ENCODE data around the gene AATF.
A peak's percentile ranks its signal among the peaks of the same experiment; 100 is the strongest.

The AATF gene, protein sequence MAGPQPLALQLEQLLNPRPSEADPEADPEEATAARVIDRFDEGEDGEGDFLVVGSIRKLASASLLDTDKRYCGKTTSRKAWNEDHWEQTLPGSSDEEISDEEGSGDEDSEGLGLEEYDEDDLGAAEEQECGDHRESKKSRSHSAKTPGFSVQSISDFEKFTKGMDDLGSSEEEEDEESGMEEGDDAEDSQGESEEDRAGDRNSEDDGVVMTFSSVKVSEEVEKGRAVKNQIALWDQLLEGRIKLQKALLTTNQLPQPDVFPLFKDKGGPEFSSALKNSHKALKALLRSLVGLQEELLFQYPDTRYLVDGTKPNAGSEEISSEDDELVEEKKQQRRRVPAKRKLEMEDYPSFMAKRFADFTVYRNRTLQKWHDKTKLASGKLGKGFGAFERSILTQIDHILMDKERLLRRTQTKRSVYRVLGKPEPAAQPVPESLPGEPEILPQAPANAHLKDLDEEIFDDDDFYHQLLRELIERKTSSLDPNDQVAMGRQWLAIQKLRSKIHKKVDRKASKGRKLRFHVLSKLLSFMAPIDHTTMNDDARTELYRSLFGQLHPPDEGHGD

DNA sequence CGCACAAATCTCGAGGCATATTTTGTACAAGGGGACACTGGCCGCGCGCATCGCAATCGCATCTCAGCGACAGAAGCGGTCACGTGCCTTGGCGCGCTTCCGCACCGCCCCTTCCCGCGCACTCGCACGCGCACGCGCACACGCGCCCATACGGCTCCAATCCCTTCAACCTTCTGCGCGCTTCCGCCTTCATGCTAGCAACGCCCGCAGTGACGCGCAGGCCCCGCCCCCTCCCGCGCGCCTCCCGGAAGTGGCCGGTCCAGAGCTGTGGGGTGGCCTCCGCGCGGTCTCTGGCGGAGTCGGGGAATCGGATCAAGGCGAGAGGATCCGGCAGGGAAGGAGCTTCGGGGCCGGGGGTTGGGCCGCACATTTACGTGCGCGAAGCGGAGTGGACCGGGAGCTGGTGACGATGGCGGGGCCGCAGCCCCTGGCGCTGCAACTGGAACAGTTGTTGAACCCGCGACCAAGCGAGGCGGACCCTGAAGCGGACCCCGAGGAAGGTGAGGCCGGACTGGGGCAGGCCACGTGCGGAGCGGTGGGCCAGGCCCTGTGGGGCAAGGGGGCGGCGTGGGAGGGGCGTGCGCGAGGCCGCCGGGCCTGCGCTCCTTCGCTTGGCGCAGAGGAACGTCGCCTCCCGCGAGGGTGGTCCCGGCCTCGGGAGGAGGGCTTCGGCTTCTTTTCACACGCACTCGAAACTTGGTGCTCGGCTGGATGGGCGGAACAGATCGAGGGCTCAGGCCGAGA, at the start of gene AATF:
Gene AATF, plus strand, starts transcription at position 238 of the 744 bp plus-strand sequence. Its CDS starts 172 bp downstream, at position 410.
- DNase-seq = peak; percentile 97
- in situ Hi-C loops (cut with HindIII; ENCODE audit: low pct_ligation_motif_present, low pct_unique_long_range_greater_than_20kb, low sequenced_read_pairs) = no loop called here

DNA sequence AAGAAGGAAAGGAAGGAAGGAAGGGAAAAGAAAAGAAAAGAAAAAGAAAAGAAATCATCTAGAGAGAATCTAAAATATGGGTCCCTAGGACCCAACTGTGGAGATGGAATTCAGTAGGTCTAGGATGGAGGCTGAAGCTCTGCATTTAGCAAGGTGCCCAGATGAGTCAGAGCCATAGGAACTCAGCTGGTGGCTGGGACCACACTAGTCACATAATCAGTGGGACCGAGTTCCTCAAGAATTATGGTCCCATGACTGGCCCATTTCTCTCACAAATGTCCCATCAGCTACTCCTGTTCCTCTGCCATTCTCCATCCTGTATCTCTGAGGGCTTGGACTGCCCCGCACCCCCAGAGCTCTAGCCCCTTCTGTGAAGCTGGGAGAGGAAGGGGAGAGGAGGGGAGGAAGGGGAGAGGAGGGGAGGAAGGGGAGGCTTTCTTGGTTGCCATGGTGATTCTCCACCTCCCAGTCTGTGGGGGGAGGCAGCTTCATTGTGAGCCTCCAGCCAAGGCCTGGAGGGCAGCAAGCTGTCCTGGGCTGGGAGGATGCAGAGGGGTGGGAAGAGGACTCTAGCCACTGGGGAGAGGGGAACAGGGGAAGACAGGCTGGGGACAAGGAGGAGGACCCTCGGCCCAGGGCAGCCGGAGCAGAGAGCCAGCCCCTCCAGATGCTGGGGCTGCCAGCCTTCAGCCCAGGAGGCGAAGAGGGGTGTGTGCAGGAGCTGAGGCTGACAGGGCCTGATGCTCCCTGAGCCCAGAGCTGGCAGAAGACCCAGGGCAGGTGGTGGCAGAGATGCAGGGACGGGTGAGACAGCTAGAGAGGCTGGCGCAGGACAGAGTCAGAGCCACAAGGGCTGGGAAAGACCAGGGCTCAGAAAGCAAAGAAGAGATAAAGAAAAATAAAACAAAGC, 49.2 kb upstream of the AATF start:
- in situ Hi-C loops (cut with HindIII; ENCODE audit: low pct_ligation_motif_present, low pct_unique_long_range_greater_than_20kb, low sequenced_read_pairs) = no loop called here
- DNase-seq = peak; percentile 33

DNA sequence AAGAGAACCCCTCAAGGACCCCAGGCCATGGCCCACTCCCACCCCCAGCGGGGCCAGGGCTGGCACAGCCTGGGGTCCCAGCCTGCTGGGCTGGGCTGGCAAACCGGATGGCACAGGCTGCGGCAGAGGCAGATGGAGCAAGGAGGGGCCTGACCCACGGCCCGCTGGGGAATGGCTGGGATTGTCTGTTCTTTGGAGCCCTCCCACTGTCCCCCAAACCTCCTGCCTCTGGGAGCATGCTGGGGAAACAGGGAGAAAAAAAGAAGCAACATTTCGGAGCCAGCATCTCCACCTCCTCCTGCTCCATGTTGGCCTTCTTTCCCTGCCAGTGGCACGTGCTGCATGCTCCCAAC, 48.6 kb upstream of the AATF start:
- no peak for DNase-seq
- in situ Hi-C loops (cut with HindIII; ENCODE audit: low pct_ligation_motif_present, low pct_unique_long_range_greater_than_20kb, low sequenced_read_pairs) = no loop called here

DNA sequence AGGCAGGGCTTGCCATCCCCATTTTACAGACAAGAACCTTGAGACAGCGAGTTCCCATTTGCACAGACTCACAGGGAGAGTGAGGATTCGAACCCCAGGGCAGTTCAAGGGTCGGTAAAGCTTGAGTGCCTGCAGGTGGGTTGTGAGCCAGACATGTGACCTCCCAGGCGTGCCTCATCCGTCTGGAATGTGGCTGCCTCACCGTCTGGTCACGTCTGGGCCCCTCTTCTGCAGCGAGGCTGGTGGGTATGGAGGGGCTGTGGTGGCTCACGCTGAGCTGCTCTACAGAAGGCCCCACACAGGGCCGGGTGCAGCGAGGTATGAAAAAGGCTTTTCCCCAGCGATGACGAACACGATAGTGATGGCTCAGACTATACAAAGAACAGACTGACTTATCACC, 47.2 kb upstream of the AATF start:
- DNase-seq = peak; percentile 97
- in situ Hi-C loops (cut with HindIII; ENCODE audit: low pct_ligation_motif_present, low pct_unique_long_range_greater_than_20kb, low sequenced_read_pairs) = no loop called here

DNA sequence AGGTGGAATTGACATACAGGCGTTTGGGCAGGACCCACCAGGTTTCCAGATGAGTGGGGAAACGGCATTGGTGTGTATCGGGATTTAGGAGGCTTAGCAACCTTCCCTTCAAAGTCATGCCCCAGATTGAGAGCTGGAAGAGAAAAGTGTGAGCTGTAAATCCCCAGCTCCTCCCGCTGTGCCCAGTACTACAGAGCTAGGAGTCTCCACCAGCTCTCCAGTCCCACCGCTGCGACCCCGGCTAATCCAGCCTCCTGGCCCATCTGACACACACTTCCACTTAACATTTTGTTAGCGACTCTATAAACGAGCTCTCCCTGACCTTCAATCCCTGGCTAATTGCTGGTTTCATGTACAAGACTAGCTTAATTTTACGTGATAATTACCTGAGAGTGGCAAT, 41.3 kb upstream of the AATF start:
- in situ Hi-C loops (cut with HindIII; ENCODE audit: low pct_ligation_motif_present, low pct_unique_long_range_greater_than_20kb, low sequenced_read_pairs) = no loop called here
- DNase-seq = no peak

DNA sequence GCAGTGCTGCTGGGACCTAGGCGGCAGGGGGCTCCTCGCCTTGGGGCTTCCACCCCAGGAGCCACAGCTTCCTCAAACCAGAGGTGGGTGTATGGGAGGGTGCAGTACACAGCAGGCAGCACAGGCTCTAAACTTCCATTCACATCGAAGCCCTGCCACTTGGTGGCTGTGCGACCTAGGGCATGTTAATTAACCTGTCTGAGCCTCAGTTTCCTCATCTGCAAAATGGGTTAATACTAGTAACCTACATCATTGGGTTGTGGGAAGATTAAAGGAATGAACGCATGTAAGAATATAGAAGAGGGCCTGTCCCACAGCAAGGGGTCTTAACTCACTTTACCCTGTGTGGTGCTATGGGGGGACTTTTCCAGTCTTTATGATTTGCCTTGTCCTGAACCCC, 38.2 kb upstream of the AATF start:
- no peak for DNase-seq
- in situ Hi-C loops (cut with HindIII; ENCODE audit: low pct_ligation_motif_present, low pct_unique_long_range_greater_than_20kb, low sequenced_read_pairs) = no loop called here

DNA sequence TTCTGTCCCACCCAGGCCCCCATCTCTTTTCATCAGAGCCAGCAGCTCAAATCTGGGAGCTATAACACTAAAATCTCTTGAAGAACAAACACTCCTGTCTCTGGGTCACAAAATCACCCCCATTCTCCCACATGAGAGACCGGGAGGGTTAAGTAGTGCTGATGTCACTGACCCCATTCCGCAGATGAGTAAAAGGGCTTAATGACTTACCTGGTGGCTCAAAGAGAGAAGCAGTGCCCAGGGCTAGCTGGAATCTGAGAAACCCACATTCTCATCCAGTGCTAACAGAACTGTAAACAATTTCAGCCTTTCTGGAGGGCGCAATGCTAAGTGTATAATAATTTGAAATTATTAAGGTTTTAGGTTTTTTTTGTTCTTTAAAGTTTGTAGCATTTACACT, 37.8 kb upstream of the AATF start:
- DNase-seq = peak; percentile 37
- in situ Hi-C loops (cut with HindIII; ENCODE audit: low pct_ligation_motif_present, low pct_unique_long_range_greater_than_20kb, low sequenced_read_pairs) = no loop called here

DNA sequence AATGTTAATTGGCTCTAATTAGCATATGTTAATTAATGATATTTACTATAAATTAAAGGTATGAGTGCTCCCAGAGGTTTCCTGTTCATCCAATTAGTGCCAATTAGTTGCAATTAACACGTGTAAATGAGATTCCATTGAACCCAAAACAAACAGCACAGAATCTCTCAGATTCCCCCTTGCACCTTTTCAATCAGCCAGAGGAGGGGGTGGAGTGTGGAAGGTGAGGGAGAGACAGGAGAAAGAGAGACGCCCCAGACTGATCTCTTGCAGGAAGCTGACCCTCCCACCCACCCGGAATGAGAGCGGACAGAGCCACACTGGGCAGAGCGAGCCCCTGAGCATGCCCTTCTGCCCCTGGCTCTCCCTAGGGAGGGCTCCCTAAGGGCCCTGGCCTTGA, 35.6 kb upstream of the AATF start:
- no peak for DNase-seq
- in situ Hi-C loops (cut with HindIII; ENCODE audit: low pct_ligation_motif_present, low pct_unique_long_range_greater_than_20kb, low sequenced_read_pairs) = no loop called here

DNA sequence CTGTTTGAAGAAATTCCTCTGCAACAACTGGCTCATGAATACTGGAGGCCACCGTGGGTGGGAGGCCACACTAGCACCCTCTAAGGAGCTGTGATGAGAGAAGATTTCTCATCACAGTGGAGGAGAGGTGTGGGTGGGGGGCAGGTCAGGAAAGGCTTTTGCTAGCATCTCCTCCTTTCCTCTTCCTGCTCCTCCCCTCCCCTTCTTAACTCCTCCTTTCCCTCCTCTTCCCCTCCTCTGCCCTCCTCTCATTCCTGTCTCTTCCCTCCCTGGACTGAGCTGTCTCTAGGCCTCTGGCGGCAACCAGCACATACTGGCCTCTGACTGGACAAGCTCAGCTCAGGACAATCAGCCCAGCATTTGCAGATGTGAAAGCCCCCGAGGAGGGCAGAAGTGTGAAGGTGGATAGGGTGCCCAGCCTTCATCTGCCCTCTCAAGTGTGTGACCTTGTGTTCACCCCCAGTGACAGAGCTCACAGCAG, 30.5 kb upstream of the AATF start:
- peak; percentile 80 for DNase-seq
- in situ Hi-C loops (cut with HindIII; ENCODE audit: low pct_ligation_motif_present, low pct_unique_long_range_greater_than_20kb, low sequenced_read_pairs) = no loop called here

DNA sequence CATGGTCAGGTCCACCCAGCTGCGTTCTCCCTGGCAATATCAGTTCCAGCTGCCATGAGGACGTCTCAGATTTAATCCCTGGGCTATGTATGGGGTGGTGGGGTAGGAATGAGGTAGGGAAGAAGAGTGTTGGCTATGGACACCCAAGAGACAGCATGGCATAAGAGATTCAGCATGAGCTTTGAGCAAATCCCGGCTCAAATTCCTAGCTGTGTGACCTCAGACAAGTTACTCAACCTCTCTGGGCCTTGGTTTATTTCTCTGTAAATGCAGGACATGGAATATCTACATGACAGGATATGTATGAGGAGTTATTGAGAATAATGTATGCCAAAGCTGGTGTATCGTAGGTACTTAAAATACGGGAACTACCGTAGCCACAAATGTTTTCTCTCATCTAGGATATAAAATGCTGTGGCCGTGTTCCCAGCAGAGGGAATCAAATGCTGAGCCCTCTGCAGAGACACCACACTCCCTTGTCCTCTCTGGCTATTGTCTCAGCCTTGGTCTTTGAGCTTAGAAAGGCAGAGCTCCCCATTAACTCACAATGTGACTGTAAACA, 29.3 kb upstream of the AATF start:
- in situ Hi-C loops (cut with HindIII; ENCODE audit: low pct_ligation_motif_present, low pct_unique_long_range_greater_than_20kb, low sequenced_read_pairs) = no loop called here
- DNase-seq = no peak

DNA sequence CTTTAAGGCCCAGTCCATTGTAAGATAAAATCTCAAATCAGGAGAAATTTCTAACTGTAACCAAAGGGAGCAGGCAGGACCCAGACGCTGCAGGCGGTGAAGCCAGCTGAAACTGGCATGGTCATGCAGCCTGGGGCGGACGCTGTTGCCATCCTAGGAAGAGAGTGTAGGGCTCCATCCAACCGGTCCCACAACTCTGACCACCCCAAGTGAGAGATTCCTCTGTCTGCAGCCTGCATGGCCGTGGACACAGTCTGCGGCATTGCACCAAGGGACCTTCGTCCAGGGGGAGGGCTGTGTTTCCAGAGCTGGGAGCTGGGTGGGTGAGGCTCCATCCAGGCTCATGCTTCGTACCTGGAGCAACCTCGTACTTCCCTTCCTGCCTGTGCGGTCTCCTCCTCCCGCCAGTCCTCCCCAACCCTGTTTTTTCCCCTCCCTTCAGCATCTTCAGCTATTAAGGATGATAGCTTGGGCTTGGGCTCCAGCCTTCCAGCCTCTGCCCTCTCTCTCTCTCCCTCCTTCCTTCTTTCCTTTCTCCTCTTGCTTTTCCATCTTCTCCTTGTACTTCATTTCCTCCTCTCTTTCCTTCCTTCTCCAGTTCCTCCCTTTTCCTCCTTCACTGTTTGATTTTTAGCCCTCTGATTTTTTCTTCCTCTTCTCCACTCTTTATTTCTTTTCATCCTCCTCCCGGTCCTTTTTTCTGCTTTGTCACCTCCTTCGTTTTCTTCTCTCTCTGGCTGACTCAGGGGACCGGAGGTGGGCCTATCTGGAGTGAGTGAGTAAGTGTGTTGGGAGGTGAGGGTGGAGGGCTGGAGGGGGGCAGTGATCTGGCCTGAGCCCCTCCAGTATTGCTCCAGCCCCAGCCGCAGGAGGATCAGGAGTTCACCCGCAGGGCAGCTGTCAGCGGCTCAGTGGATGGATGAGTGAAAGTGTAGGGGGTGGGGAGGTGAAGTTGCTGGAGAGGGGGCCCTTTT, 28.4 kb upstream of the AATF start:
- in situ Hi-C loops (cut with HindIII; ENCODE audit: low pct_ligation_motif_present, low pct_unique_long_range_greater_than_20kb, low sequenced_read_pairs) = no loop called here
- peak; percentile 84 for DNase-seq

DNA sequence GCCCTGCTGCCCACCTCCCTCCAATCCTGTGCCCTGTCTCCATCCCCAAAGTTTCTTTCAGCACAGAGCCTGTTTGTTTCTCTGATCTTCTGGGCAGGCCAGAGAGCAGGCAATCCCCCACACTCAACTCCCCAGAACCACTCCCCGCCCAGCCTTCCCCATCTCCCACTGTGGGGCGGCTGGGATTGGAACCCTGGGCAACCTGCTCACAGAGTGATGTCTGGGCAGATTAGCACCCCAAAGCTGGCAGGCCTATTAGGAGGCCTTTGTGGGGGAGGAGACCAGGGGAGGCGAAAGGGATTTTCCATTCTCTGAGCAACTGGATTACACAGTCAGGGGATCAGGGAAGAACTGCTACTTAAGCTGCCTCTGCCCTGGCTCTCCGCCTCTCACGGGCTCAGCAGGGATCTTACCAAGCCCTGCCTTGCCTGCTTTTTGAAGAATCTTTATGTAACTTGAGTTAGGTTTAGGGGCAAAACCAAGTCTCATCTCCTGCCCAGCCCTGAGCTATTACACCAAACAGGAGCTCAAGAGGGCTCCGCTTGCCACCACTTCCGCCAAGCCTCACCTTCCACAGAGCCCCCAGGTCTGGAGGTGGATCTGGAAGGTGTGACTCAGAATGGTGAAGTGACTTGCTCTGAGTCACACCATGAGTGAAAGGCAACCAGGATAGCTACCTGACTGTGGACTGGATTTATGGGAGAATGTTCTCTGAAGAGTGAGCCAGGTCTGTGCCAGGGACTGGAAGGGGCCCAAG, 27.5 kb upstream of the AATF start:
- DNase-seq = peak; percentile 88
- in situ Hi-C loops (cut with HindIII; ENCODE audit: low pct_ligation_motif_present, low pct_unique_long_range_greater_than_20kb, low sequenced_read_pairs) = no loop called here

DNA sequence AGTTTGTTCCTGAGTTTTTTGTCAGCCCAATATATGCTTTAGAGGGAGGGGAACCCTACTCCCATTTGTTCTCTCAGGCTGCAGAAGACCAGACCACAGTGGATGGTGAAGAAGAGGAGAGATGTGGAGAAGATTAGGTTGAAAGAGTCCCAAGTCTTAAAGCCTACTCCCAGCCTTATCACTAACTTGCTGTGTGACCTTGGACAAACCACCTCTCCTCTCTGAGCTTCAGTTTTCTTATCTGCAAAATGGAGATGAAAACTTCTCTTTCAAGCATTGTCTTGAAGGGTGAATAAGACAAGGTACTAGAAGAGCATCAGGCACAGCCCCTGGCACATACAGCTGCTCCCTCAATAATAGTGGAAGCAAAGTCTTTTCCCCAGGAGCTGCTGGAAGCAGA, 26.6 kb upstream of the AATF start:
- in situ Hi-C loops (cut with HindIII; ENCODE audit: low pct_ligation_motif_present, low pct_unique_long_range_greater_than_20kb, low sequenced_read_pairs) = no loop called here
- DNase-seq = no peak

DNA sequence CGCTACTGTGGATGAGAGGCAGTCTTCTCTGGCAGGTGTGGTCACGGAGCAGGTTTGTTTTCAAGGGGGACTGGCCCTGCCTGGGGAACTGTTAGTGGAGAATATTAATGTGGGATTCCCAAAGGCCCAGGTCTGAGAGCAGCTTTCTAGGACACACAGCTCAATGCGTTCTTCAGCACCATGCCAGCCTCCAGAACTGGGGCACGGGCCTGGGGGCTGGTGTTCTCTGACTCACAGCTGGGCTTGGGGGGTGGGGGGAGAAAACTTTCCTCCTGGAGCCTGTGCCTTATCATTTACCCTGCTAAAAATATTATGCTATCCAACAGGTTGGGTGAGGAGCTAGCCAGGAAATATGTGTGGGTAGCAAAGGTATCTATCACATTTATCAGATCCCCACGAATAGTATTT, 24.9 kb upstream of the AATF start:
- in situ Hi-C loops (cut with HindIII; ENCODE audit: low pct_ligation_motif_present, low pct_unique_long_range_greater_than_20kb, low sequenced_read_pairs) = no loop called here
- no peak for DNase-seq

DNA sequence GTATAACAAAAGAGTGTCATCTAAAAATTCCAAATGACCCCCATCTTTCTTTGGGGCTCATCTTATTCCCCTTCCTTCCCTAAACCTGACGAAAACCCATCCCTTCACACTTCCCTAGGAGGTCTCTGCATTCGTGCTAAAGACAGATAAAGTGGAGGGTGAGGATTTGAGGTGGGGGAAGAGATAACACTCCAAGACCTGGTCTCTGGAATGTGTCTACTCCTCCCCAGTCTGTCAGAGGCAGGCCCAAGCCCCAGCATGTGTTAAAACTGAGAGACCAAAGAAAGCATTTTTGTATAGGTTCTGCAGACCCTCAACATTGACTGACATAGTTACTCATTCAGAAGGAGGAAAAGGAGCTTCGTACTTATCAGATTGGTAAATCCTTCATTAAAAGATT, 22.5 kb upstream of the AATF start:
- in situ Hi-C loops (cut with HindIII; ENCODE audit: low pct_ligation_motif_present, low pct_unique_long_range_greater_than_20kb, low sequenced_read_pairs) = no loop called here

DNA sequence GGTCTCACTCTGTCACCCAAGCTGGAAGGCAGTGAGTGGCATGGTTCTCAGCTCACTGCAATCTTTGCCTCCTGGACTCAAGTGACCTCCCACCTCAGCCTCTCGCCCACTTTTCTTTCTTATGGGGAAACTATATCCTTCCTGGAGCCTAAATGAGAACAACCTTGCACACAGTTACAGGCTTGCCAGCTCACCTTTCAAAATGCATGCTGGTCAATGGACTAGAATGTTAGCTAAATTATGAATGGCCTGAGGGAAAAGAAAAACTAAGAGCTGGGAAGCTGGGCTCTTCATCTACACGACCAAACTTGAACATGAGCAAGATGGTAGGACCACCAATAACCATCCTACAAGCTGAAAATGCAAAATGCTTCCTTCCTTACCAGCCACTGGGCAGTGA, 22.1 kb upstream of the AATF start:
- in situ Hi-C loops (cut with HindIII; ENCODE audit: low pct_ligation_motif_present, low pct_unique_long_range_greater_than_20kb, low sequenced_read_pairs) = no loop called here
- no peak for DNase-seq

More for the DNA sequence above, 22.5 kb upstream of the AATF start:
- no peak for DNase-seq
